Neural cell (in vitro differentiated cells): ENCODE measurements around the gene LCN2. TPM values are rescaled to one million over a fixed set of nuclear protein-coding genes. Genes with fewer than 3 reads are reported as not detected.

Experiments used
- H2AFZ ChIP-seq: fragments of 200-600, 300-800 bp; sonication (generic), shearing (Covaris generic); 2 replicates; pipeline ENCODE4 v1.6.0; 2014; ENCODE audit warnings: low read depth, mild to moderate bottlenecking, antibody characterized with exemption, low read length, moderate library complexity
- H3F3A ChIP-seq: fragments of 200-600 bp; shearing (Covaris generic); 2 replicates; pipeline ENCODE4 v1.6.1; 2016; ENCODE audit warnings: mild to moderate bottlenecking, moderate library complexity, mixed read lengths, antibody characterized with exemption, low read length; ENCODE audit not compliant: insufficient read depth, poor library complexity, severe bottlenecking
- H3K27ac ChIP-seq: fragments of 200-600, 300-800 bp; sonication (generic), shearing (Covaris generic); 2 replicates; pipeline ENCODE4 v1.5.1; 2014; ENCODE audit warnings: mild to moderate bottlenecking, low read length, moderate library complexity
- H3K27me3 ChIP-seq: fragments of 300-800, 200-600 bp; sonication (generic), shearing (Covaris generic); 2 replicates; pipeline ENCODE4 v1.6.0; 2014; ENCODE audit warnings: mild to moderate bottlenecking, low read depth, low read length, moderate library complexity; ENCODE audit not compliant: insufficient read depth
- H3K36me3 ChIP-seq: fragments of 300-800, 200-600 bp; sonication (generic), shearing (Covaris generic); 2 replicates; pipeline ENCODE4 v1.5.1; 2014; ENCODE audit warnings: mild to moderate bottlenecking, antibody characterized with exemption, low read length, moderate library complexity; ENCODE audit not compliant: insufficient read depth
- H3K4me2 ChIP-seq: fragments of 300-800, 200-600 bp; sonication (generic), shearing (Covaris generic); 2 replicates; pipeline ENCODE4 v1.6.0; 2014; ENCODE audit warnings: mild to moderate bottlenecking, low read length
- H3K4me3 ChIP-seq: fragments of 300-800, 200-600 bp; sonication (generic), shearing (Covaris generic); 2 replicates; pipeline ENCODE4 v1.5.1; 2014; ENCODE audit warnings: mild to moderate bottlenecking, low read length, moderate library complexity
- H3K79me2 ChIP-seq: fragments of 200-600 bp; shearing (Covaris generic); replicated peaks from 2 replicates; pipeline ENCODE4 v1.6.0; 2014; ENCODE audit warnings: mild to moderate bottlenecking, low read length, moderate library complexity; ENCODE audit not compliant: insufficient read depth
- H3K9ac ChIP-seq: fragments of 300-800, 200-600 bp; sonication (generic), shearing (Covaris generic); 2 replicates; pipeline ENCODE4 v1.6.1; 2016; ENCODE audit warnings: mild to moderate bottlenecking, low read length, mixed read lengths
- H3K9me2 ChIP-seq: fragments of 200-600 bp; shearing (Covaris generic); 2 replicates; pipeline ENCODE4 v1.6.1; 2016; ENCODE audit warnings: mild to moderate bottlenecking, low read length, mixed read lengths; ENCODE audit not compliant: insufficient read depth
- H3K9me3 ChIP-seq: fragments of 200-600, 300-800 bp; sonication (generic), shearing (Covaris generic); 2 replicates; pipeline ENCODE4 v1.6.1; 2016; ENCODE audit warnings: mild to moderate bottlenecking, mixed run types, low read length, moderate library complexity, mixed read lengths
- H4K20me1 ChIP-seq: fragments of 200-600 bp; shearing (Covaris generic); 2 replicates; pipeline ENCODE4 v1.6.1; 2016; ENCODE audit warnings: mild to moderate bottlenecking, mixed run types; ENCODE audit not compliant: insufficient read depth
- CTCF ChIP-seq: fragments of 450-650 bp; IDR thresholded peaks from 2 replicates; pipeline ENCODE4 v1.5.1; 2014; ENCODE audit warnings: antibody characterized with exemption, mild to moderate bottlenecking, moderate library complexity; ENCODE audit not compliant: poor library complexity, severe bottlenecking
- EP300 ChIP-seq: fragments of 450-650 bp; conservative IDR thresholded peaks from 2 replicates; pipeline ENCODE4 v1.6.1; 2014; ENCODE audit warnings: antibody characterized with exemption, mild to moderate bottlenecking, moderate library complexity; ENCODE audit not compliant: poor library complexity, severe bottlenecking
- EZH2 ChIP-seq: fragments of 200-600, 300-800 bp; shearing (Covaris generic), sonication (generic); IDR thresholded peaks from 2 replicates; pipeline ENCODE4 v1.6.1; 2014; ENCODE audit warnings: antibody characterized with exemption, low read length, borderline replicate concordance, mild to moderate bottlenecking; ENCODE audit not compliant: insufficient read depth, poor library complexity, severe bottlenecking
- MXI1 ChIP-seq: fragments of 450-650 bp; conservative IDR thresholded peaks from 2 replicates; pipeline ENCODE4 v1.6.1; 2014; ENCODE audit warnings: antibody characterized with exemption, mild to moderate bottlenecking; ENCODE audit not compliant: poor library complexity, severe bottlenecking
- POLR2AphosphoS5 ChIP-seq: IDR thresholded peaks from 2 replicates; pipeline ENCODE4 v1.6.1; 2012
- RAD21 ChIP-seq: fragments of 450-650 bp; conservative IDR thresholded peaks from 2 replicates; pipeline ENCODE4 v1.6.1; 2014; ENCODE audit warnings: antibody characterized with exemption, mild to moderate bottlenecking, moderate library complexity
- SMC3 ChIP-seq: fragments of 450-650 bp; conservative IDR thresholded peaks from 2 replicates; pipeline ENCODE4 v1.6.1; 2014; ENCODE audit warnings: antibody characterized with exemption, mild to moderate bottlenecking, moderate library complexity; ENCODE audit not compliant: poor library complexity
- TAF1 ChIP-seq: IDR thresholded peaks from 2 replicates; pipeline ENCODE4 v1.6.1; 2012; ENCODE audit warnings: low read depth
- polyA plus RNA-seq: library from polyadenylated mRNA; depleted of rRNA; stranded (reverse); fragments of >200 nt; gene quantifications from 2 replicates; pipeline ENCODE4 v1.2.3, GENCODE V29; 2014
- TF ChIP-seq, protein P1 (sequence below): IDR thresholded peaks from 2 replicates; pipeline ENCODE4 v1.6.1; 2012; ENCODE audit warnings: borderline replicate concordance

The LCN2 gene
- polyA plus RNA-seq, 1 donor from 2014 or later, result not detected

- Histone ChIP-seq H3K9me3 (no peaks in the 10 kb centered on the region), H3K36me3 (no peaks in the 10 kb centered on the region), H3K9ac (no peak overlapping the region), H3F3A (no peaks in the 10 kb centered on the region), H3K27ac (no peak overlapping the region), H2AFZ (no peak overlapping the region), H3K9me2 (no peaks in the 10 kb centered on the region), H3K27me3 (no peaks in the 10 kb centered on the region), H3K4me3 (no peak overlapping the region), H3K79me2 (no peaks in the 10 kb centered on the region), H3K4me2 (no peak overlapping the region), H4K20me1 (no peaks in the 10 kb centered on the region)
- TF ChIP-seq RAD21, result no peak
- no peak for TF ChIP-seq TAF1
- no peak for TF ChIP-seq MXI1
- no peak for TF ChIP-seq SMC3
- no peak for TF ChIP-seq EZH2
- no peak for TF ChIP-seq EP300
- TF ChIP-seq CTCF, result no peak
- TF ChIP-seq POLR2AphosphoS5, result no peak
- TF ChIP-seq, protein P1, sequence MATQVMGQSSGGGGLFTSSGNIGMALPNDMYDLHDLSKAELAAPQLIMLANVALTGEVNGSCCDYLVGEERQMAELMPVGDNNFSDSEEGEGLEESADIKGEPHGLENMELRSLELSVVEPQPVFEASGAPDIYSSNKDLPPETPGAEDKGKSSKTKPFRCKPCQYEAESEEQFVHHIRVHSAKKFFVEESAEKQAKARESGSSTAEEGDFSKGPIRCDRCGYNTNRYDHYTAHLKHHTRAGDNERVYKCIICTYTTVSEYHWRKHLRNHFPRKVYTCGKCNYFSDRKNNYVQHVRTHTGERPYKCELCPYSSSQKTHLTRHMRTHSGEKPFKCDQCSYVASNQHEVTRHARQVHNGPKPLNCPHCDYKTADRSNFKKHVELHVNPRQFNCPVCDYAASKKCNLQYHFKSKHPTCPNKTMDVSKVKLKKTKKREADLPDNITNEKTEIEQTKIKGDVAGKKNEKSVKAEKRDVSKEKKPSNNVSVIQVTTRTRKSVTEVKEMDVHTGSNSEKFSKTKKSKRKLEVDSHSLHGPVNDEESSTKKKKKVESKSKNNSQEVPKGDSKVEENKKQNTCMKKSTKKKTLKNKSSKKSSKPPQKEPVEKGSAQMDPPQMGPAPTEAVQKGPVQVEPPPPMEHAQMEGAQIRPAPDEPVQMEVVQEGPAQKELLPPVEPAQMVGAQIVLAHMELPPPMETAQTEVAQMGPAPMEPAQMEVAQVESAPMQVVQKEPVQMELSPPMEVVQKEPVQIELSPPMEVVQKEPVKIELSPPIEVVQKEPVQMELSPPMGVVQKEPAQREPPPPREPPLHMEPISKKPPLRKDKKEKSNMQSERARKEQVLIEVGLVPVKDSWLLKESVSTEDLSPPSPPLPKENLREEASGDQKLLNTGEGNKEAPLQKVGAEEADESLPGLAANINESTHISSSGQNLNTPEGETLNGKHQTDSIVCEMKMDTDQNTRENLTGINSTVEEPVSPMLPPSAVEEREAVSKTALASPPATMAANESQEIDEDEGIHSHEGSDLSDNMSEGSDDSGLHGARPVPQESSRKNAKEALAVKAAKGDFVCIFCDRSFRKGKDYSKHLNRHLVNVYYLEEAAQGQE, result no peak
Measured at GRCh38 chr9:128101690-128102089, 47.6 kb upstream of the LCN2 start.

DNA sequence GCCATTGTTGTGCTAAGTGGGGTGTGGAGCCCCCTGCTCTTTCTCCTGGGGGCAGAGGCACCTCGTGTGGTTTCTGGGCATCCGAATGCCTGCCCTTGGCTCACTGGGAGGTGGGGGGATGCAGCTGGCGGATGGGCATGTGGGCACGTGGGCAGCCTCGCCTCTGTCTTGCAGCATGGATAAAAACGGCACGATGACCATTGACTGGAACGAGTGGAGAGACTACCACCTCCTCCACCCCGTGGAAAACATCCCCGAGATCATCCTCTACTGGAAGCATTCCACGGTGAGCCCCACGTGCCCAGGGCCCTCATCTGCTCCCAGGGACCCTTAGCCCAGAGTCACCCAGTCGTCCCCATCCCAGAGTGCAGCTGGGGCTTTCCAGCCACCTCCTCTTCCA is 47.1 kb upstream of the LCN2 start:
- Histone ChIP-seq H3K27ac (no peak overlapping the region), H3K36me3 (no peaks in the 10 kb centered on the region), H3K4me3 (no peak overlapping the region), H3F3A (no peaks in the 10 kb centered on the region), H3K27me3 (no peaks in the 10 kb centered on the region), H4K20me1 (no peaks in the 10 kb centered on the region), H3K9me3 (no peaks in the 10 kb centered on the region), H3K9me2 (no peaks in the 10 kb centered on the region), H3K79me2 (no peaks in the 10 kb centered on the region), H3K4me2 (no peak overlapping the region), H3K9ac (no peak overlapping the region), H2AFZ (no peak overlapping the region)
- TF ChIP-seq EZH2 (no peak), RAD21 (no peak), CTCF (no peak), MXI1 (no peak), SMC3 (no peak), POLR2AphosphoS5 (no peak), TAF1 (no peak), EP300 (no peak)
- TF ChIP-seq, protein P1, result no peak
